ENCODE results near the gene CEP70.
"Not testable (repeated sequence)": the region's sequence is repeated elsewhere in the genome, so short reads cannot be mapped to it uniquely, and the experiment has no call there.

CEP70 gene

DNA sequence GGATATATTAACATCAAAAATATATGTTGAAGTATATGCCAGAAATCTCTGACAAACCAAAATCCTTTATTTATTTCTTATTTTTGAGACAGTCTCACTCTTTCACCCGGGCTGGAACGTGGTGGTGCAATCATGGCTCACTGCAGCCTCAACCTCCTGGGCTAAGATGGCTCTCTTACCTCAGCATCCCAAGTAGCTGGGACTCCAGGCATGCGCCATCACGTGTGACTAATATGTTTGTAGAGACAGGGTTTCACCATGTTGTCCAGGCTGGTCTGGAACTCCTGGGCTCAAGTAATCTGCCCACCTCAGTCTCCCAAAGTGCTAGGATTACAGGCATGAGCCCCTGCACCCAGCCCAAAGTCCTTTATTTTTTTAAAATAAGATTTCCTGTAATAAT lies 26.4 kb upstream of the CEP70 start:
- no peak for TF ChIP-seq EZH2 (IDR thresholded peaks at IDR 0.05)
- TF ChIP-seq FOXP2 (optimal IDR thresholded peaks at IDR 0.05; ENCODE audit: control extremely low read depth, extremely low read length, insufficient read depth), result no peak
- TF ChIP-seq POLR2AphosphoS5 (IDR thresholded peaks at IDR 0.05; ENCODE audit: borderline replicate concordance, low read depth, low read length), result no peak
- no peak for DNase-seq (ENCODE audit: low read depth, low spot score)
- H3K9ac ChIP-seq (ENCODE audit: insufficient read length), result no peak overlapping the region
- no peak overlapping the region for H3K4me3 ChIP-seq
- no peaks in the 10 kb centered on the region for H3K36me3 ChIP-seq (ENCODE audit: insufficient read depth, low read length)
- no peak overlapping the region for H3K27ac ChIP-seq
- H3K9me3 ChIP-seq (ENCODE audit: low read depth, low read length), result no peaks in the 10 kb centered on the region

DNA sequence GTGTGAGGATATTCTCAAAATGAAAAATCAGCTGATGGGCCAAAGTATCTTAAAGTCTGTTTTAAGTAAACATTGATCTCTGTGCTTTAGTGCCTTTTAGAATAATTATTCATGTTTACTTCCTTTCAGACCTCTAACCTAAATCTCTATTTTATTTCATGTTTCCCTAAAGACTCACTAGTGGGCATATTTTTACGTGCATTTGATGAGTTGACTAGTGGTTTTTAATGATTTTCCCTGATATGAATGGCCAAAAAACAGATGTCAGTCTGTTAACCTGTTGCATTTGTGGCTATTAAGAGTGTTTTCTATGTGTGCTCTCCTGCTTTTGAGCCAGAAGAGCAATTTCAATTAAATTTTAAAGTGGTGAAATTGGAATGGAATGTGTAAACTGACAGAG lies 21.4 kb upstream of the CEP70 start:
- H3K9ac ChIP-seq (ENCODE audit: insufficient read length), result no peak overlapping the region
- no peaks in the 10 kb centered on the region for H3K9me3 ChIP-seq (ENCODE audit: low read depth, low read length)
- no peaks in the 10 kb centered on the region for H3K36me3 ChIP-seq (ENCODE audit: insufficient read depth, low read length)
- no peak overlapping the region for H3K4me3 ChIP-seq
- TF ChIP-seq FOXP2 (optimal IDR thresholded peaks at IDR 0.05; ENCODE audit: control extremely low read depth, extremely low read length, insufficient read depth) (no peak), POLR2AphosphoS5 (IDR thresholded peaks at IDR 0.05; ENCODE audit: borderline replicate concordance, low read depth, low read length) (no peak), EZH2 (IDR thresholded peaks at IDR 0.05) (no peak)
- no peak overlapping the region for H3K27ac ChIP-seq
- no peak for DNase-seq (ENCODE audit: low read depth, low spot score)

DNA sequence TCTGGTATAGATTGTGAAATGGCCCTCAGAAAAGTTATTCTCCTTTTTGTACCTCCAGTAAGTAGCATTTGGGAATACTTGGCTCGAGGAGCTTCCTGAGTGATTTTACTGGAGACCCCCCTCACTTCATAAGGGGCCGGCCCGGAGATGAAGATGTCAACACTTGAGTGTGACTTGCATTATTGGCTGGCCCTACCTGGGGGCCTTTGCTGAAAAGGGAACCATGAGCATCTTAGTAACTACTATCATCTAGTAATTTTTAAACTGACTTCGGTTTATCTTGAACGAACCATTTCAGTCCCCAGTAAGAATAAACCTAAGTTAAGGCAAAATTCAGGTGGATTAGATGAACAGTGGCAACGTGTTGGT lies 15.8 kb upstream of the CEP70 start:
- DNase-seq (ENCODE audit: low read depth, low spot score), result no peak
- H3K9me3 ChIP-seq (ENCODE audit: low read depth, low read length), result no peaks in the 10 kb centered on the region
- H3K27ac ChIP-seq, result no peak overlapping the region
- no peaks in the 10 kb centered on the region for H3K36me3 ChIP-seq (ENCODE audit: insufficient read depth, low read length)
- no peak overlapping the region for H3K9ac ChIP-seq (ENCODE audit: insufficient read length)
- no peak for TF ChIP-seq POLR2AphosphoS5 (IDR thresholded peaks at IDR 0.05; ENCODE audit: borderline replicate concordance, low read depth, low read length)
- TF ChIP-seq EZH2 (IDR thresholded peaks at IDR 0.05), result no peak
- no peak for TF ChIP-seq FOXP2 (optimal IDR thresholded peaks at IDR 0.05; ENCODE audit: control extremely low read depth, extremely low read length, insufficient read depth)
- no peak overlapping the region for H3K4me3 ChIP-seq

DNA sequence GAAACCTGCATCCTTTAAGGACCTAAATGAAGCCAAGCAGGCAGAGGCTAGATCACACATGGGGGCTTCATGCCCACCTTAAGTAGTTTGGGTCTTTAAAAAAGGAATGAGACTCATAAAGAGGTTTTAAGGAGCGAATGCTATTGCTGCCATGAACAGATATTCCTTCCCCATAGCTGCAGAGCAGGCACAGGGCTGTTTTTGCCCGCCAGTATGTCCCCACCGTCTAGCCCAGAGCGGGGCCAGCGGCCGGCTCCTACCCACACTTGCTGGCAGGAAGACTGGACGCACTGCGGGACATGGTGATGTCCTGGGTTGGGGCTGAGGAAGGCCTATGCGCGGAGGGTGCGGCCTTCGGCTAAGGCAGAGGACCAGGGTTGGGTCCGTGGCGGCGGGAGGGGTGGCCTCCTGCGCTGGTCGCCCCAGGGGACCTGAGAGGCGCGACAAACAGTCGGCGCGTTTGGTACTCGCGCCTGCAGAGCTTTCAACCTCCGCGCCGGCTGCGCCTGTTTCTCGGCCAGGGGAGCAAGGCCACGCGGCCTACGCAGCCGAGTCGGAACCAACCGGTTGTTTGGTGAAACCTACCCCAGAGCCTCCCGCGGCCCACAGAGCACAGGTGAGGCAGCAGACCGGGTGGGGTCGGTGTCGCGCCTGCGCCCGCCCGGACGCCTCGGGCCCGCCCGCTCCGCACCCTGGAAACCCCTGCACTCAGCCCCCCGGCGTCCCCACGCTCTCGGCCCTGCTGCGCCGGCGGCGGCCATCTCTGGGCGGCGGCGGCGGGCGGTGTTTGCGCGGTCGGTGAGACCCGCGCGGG lies 14.5 kb upstream of the CEP70 start, which contains the start of gene FAIM:
Gene FAIM, plus strand, starts transcription at position 450 of the 814 bp plus-strand sequence. CDS start 10,956 bp downstream, outside the sequence.
- DNase-seq (ENCODE audit: low read depth, low spot score), result no peak
- Histone ChIP-seq H3K36me3 (ENCODE audit: insufficient read depth, low read length) (no peaks in the 10 kb centered on the region), H3K9me3 (ENCODE audit: low read depth, low read length) (no peaks in the 10 kb centered on the region), H3K4me3 (no peak within 1 kb of the TSS), H3K9ac (ENCODE audit: insufficient read length) (no peak within 1 kb of the TSS), H3K27ac (no peak within 1 kb of the TSS)
- TF ChIP-seq EZH2 (IDR thresholded peaks at IDR 0.05) (no peak), FOXP2 (optimal IDR thresholded peaks at IDR 0.05; ENCODE audit: control extremely low read depth, extremely low read length, insufficient read depth) (no peak), POLR2AphosphoS5 (IDR thresholded peaks at IDR 0.05; ENCODE audit: borderline replicate concordance, low read depth, low read length) (no peak)

DNA sequence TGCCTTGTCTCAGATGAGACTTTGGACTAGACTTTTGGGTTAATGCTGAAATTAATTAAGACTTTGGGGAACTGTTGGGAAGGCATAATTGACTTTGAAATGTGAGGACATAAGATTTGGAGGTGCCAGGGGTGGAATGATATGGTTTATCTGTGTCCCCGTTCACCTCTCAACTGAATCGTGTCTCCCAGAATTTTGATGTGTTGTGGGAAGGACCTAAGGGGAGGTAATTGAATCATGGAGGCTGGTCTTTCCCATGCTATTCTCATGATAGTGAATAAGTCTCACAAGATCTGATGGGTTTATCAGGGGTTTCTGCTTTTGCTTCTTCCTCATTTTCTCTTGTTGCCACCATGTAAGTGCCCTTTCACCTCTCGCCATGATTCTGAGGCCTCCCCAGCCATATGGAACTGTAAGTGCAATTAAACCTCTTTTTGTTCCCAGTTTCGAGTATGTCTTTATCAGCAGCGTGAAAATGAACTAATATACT lies 10.1 kb upstream of the CEP70 start:
- not testable (repeated sequence) for H3K36me3 ChIP-seq (ENCODE audit: insufficient read depth, low read length); H3K27ac ChIP-seq; H3K4me3 ChIP-seq; H3K9ac ChIP-seq (ENCODE audit: insufficient read length); DNase-seq (ENCODE audit: low read depth, low spot score); H3K9me3 ChIP-seq (ENCODE audit: low read depth, low read length)

DNA sequence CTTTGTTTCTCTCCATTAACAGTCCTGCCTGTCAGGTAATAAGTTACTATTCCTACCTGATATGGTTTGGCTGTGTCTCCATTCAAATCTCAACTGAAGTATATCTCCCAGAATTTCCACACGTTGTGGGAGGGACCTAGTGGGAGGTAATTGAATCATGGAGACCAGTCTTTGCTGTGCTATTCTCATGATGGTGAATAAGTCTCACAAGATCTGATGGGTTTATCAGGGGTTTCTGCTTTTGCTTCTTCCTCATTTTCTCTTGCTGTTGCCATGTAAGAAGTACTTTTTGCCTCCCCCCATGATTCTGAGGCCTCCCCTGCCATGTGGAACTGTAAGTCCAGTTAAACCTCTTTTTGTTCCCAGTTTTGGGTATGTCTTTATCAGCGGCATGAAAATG lies 7.6 kb upstream of the CEP70 start:
- H3K36me3 ChIP-seq (ENCODE audit: insufficient read depth, low read length); H3K4me3 ChIP-seq; H3K27ac ChIP-seq; H3K9me3 ChIP-seq (ENCODE audit: low read depth, low read length); H3K9ac ChIP-seq (ENCODE audit: insufficient read length); DNase-seq (ENCODE audit: low read depth, low spot score): not testable (repeated sequence)

DNA sequence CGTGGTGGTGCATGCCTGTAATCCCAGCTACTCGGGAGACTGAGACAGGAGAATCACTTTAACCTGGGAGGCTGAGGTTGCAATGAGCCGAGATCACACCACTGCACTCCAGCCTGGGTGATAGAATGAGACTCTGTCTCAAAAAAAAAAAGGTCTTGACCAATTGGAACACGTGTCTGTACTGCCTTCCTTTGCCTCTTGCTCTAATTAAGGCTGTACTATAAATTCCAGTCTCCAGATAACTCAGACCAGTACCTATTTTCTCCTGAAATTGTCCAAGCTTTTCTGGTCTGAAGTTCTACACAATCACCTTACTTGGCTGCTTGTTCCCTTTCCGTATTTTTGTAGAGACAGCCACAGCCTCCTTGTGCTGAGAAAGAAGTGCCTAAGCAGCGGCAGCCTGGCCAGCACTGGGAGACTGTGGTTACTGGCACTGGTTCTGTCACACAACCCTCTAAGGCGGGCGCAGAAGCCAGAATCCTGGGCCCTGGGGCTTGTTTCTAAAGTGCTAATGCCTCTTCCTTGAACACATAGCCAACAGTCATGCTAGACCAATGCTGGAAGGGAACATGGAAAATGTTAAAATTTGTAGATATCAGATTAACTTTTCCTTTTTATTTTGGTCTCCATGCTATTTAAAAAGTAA lies 6.2 kb upstream of the CEP70 start:
- Histone ChIP-seq H3K9ac (ENCODE audit: insufficient read length) (no peak overlapping the region), H3K36me3 (ENCODE audit: insufficient read depth, low read length) (no peaks in the 10 kb centered on the region), H3K4me3 (no peak overlapping the region), H3K27ac (no peak overlapping the region), H3K9me3 (ENCODE audit: low read depth, low read length) (no peaks in the 10 kb centered on the region)
- no peak for TF ChIP-seq POLR2AphosphoS5 (IDR thresholded peaks at IDR 0.05; ENCODE audit: borderline replicate concordance, low read depth, low read length)
- TF ChIP-seq EZH2 (IDR thresholded peaks at IDR 0.05), result no peak
- no peak for TF ChIP-seq FOXP2 (optimal IDR thresholded peaks at IDR 0.05; ENCODE audit: control extremely low read depth, extremely low read length, insufficient read depth)
- no peak for DNase-seq (ENCODE audit: low read depth, low spot score)

DNA sequence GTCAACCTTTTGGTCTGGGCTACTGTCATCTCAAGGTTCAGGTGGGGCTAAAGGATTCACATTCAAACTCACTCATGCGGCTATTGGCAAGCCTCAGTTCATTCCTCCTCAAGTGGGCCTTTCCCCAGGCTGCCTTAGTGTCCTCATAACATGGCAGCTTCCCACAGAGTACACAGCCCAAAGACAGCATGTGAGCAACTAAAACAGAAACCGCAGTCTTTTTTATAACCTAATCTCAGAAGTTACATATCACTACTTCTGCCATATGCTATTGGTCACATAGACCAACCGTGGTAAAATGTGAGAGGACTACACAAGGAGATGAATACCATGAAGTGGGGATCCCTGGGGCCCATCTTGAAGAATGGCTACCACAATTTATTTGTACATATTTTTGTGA lies 4.5 kb upstream of the CEP70 start:
- H3K36me3 ChIP-seq (ENCODE audit: insufficient read depth, low read length), result no peaks in the 10 kb centered on the region
- TF ChIP-seq EZH2 (IDR thresholded peaks at IDR 0.05) (no peak), FOXP2 (optimal IDR thresholded peaks at IDR 0.05; ENCODE audit: control extremely low read depth, extremely low read length, insufficient read depth) (no peak), POLR2AphosphoS5 (IDR thresholded peaks at IDR 0.05; ENCODE audit: borderline replicate concordance, low read depth, low read length) (no peak)
- no peaks in the 10 kb centered on the region for H3K9me3 ChIP-seq (ENCODE audit: low read depth, low read length)
- no peak overlapping the region for H3K9ac ChIP-seq (ENCODE audit: insufficient read length)
- H3K27ac ChIP-seq, result no peak overlapping the region
- no peak overlapping the region for H3K4me3 ChIP-seq
- no peak for DNase-seq (ENCODE audit: low read depth, low spot score)

DNA sequence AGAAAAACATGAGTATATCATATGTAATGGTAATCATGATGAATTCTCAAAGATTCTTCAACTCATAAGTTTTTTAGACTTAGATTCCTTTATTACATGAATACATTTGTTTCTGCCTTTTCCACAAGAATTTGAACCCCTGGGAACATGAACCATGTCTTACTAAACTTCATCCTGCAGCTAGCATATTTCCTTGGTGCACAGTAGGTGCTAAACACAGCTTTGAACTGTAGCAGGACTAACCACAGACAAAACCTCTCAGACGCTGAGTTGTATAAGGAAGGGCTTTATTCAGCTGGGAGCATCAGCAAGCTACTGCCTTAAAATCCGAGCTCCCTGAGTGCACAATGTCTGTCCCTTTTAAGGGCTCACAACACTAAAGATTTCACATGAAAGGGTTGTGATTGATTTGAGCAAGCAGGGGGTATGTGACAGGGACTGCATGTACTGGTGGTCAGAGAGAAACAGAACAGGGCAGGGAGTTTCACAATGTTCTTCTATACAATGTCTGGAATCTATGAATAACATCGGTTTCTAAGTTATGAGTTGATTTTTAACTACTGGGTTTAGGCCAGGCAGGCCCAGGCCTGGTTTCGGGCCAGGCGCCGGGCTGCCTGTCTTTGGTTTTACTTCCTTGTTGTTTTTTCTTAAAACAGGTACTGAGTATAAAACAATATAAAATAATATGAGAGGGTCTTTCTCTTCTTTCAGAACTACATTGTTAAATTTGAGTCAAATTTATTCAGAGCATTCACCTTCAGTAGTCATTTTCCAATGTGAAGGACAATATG lies 3.3 kb upstream of the CEP70 start:
- H3K36me3 ChIP-seq (ENCODE audit: insufficient read depth, low read length); H3K9ac ChIP-seq (ENCODE audit: insufficient read length); H3K4me3 ChIP-seq; H3K27ac ChIP-seq; H3K9me3 ChIP-seq (ENCODE audit: low read depth, low read length); DNase-seq (ENCODE audit: low read depth, low spot score): not testable (repeated sequence)
